GF-D8 (cell line): ENCODE results near the gene NDRG3.
A peak's percentile ranks its signal among the peaks of the same experiment; 100 is the strongest.
"Not testable (repeated sequence)": the region's sequence is repeated elsewhere in the genome, so short reads cannot be mapped to it uniquely, and the experiment has no call there.

Experiments
- DNase-seq: peaks from one replicate; lab custom pipeline; 2025; lab: John Stamatoyannopoulos, UW

NDRG3 gene

GRCh38 chr20:36760647-36761046 is 14.8 kb upstream of the NDRG3 start:
- no peak for DNase-seq

GRCh38 chr20:36758276-36758675 is 12.4 kb upstream of the NDRG3 start:
- DNase-seq: no peak

GRCh38 chr20:36756496-36756895 is 10.6 kb upstream of the NDRG3 start:
- no peak for DNase-seq

GRCh38 chr20:36754656-36755222 is 8.8 kb upstream of the NDRG3 start:
- DNase-seq: peak; percentile 21

GRCh38 chr20:36752582-36752981 is 6.7 kb upstream of the NDRG3 start:
- no peak for DNase-seq

- no peak for DNase-seq
These were observed 510 bp downstream of the NDRG3 start for GRCh38 chr20:36745234-36745926.

GRCh38 chr20:36744764-36745191 is 1.1 kb downstream of the NDRG3 start:
- DNase-seq: no peak

- no peak for DNase-seq
These were observed 1.6 kb downstream of the NDRG3 start for GRCh38 chr20:36744243-36744642.

GRCh38 chr20:36742558-36742957 is 3.3 kb downstream of the NDRG3 start:
- DNase-seq: no peak

- DNase-seq: no peak
These were observed 4.8 kb downstream of the NDRG3 start for GRCh38 chr20:36741072-36741471.

GRCh38 chr20:36737183-36737499 is 8.7 kb downstream of the NDRG3 start:
- DNase-seq: no peak

GRCh38 chr20:36736451-36737182 is 9.3 kb downstream of the NDRG3 start:
- DNase-seq: peak; percentile 25

GRCh38 chr20:36732456-36732855 is 13.4 kb downstream of the NDRG3 start:
- DNase-seq: no peak

- DNase-seq: no peak
These were observed 16.9 kb downstream of the NDRG3 start for GRCh38 chr20:36728986-36729385.

- no peak for DNase-seq
These were observed 19.7 kb downstream of the NDRG3 start for GRCh38 chr20:36726168-36726567.

- no peak for DNase-seq
These were observed 25.4 kb downstream of the NDRG3 start for GRCh38 chr20:36720510-36720909.

- DNase-seq: no peak
These were observed 28.2 kb downstream of the NDRG3 start for GRCh38 chr20:36717657-36718056.

- DNase-seq: no peak
These were observed 28.9 kb downstream of the NDRG3 start for GRCh38 chr20:36717021-36717420.

GRCh38 chr20:36712775-36713174 is 33.1 kb downstream of the NDRG3 start:
- no peak for DNase-seq

GRCh38 chr20:36709126-36709525 is 36.8 kb downstream of the NDRG3 start:
- no peak for DNase-seq

- no peak for DNase-seq
These were observed 42.4 kb downstream of the NDRG3 start for GRCh38 chr20:36703530-36703929.

- no peak for DNase-seq
These were observed 45.5 kb downstream of the NDRG3 start for GRCh38 chr20:36700438-36700837.

GRCh38 chr20:36695467-36695866 is 50.4 kb downstream of the NDRG3 start:
- not testable (repeated sequence) for DNase-seq
